NCI-H524 treated with DMSO at 0.1 percent for 48 hours (cell line): ENCODE data around the gene MKLN1.

Source experiments
- DNase-seq: peaks from one replicate; lab custom pipeline; 2025; lab: John Stamatoyannopoulos, UW

Gene MKLN1

DNA sequence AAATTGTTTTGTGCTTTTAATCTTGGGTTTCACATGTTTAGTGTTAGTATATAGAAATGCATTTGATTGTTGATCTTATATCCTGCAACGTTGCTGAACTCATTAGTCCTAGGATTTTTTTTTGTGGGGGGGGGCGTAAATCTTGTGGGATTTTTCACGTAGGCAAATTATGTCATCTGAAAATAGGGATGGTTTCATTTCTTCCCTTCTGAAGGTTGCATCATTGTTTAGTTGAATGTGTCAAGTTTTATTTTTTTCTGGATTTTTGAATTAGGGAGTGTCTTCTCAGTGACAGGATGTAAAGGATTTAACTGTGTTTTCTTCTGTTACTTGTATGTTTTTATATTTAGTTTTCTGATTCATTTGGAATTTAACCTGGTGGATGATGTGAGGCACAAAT, 26.7 kb downstream of the MKLN1 start:
- DNase-seq = no peak

DNA sequence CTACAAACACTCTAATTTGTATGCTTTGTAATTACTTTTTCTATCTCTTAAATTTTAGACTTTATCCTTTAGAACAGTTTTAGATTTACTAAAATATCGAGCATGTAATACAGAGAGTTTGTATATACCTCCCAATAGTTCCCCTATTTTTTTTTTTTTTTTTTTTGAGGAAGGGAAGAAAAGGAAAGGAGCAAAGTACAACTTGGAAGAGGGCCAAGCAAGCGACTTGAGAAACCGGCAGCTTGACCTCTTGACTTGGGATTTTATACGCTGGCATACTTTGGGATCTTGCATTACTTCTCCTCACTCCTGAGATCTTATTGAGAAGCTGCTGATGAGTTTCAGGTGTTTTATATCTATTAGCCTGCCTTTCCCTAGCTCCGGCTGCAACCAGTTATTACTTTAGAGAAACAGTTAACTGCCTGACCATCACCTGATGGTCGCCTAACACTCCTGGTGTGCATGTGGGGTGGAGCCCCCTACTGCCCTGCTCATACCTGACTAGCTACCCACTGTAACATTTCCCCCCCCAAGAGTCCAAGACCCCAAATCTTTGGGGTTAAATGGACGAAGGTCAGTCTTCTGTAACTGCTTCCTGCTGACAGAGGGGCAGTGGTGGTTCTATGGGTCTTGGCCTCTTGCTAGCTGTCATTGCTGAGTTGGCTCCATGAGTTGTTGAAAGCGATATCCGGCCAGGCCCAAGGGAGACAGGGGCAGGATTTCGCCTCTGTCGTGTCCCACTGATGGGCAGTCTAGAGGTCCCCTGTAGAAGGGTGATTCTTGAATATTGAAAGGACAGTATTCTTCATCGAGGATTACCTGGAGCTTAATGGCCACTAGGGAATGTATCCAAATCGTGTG, 28.5 kb downstream of the MKLN1 start:
- DNase-seq = no peak

DNA sequence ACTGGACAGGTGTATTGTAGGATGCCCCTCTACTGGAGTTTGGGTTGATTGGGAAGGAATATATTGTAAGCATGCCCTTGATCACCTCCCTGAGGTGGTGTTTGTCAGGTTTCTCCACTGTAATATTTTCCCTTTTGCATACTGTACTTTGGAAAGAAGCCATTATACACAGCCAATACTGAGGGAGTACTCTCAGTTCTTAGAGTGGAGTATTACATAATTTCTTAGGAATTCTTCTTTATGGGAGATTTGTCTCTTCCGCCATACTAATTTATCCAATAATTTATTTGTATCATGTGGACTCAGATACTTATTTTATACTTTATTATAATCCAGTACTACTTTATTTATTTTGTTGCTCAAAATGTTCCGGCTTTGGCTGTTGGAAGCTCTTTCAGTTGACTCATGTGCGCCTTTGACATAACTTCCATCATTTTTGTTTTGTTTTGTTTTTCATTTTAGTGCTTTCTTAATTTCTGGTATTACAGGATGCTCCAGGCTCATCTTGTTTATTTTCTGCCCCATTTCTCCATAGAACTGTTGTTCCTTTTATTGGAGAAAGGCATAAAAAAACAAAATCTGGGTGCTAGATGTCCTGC, 29.7 kb downstream of the MKLN1 start:
- DNase-seq = no peak

DNA sequence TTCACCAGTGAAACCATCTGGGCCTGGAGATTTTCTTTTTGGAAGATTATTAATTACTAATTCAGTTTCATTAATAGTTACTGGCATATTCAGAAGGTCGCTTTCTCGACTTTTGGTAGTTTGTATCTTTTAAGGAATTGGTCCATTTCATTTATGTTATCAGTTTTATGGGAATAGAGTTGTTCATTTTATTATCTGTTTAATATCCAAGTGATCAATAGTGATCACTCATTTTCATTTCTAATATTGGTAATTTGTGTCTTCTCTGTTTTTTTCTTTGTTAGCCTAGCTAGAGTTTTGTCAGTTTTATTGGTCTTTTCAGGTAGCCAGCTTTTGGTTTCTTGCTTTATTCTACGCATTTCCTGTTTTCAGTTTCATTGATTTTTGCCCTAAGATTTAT, 31.0 kb downstream of the MKLN1 start:
- no peak for DNase-seq

- DNase-seq = no peak
Observed at GRCh38 chr7:131359136-131359776, 31.6 kb downstream of the MKLN1 start.

DNA sequence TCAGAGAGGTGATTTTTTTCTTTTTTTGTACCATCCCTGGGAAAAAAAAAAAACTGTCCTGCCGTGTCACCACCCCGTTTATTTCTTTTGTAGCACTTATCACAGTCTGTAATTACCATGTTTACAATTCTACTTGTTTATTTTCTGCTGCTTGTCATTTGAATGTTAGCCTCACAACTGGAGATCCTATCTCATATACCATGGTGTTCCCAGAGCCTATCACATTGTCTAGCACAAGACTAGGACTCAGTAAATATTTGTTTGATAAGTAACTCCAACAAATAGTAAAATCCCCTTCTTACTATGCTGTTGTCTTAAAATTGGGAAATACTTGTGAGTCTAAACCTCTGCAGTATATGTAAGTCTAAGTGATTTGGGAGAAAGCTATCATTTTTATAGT, 36.0 kb downstream of the MKLN1 start:
- no peak for DNase-seq

GRCh38 chr7:131364767-131365344, 37.2 kb downstream of the MKLN1 start:
- DNase-seq = no peak

DNA sequence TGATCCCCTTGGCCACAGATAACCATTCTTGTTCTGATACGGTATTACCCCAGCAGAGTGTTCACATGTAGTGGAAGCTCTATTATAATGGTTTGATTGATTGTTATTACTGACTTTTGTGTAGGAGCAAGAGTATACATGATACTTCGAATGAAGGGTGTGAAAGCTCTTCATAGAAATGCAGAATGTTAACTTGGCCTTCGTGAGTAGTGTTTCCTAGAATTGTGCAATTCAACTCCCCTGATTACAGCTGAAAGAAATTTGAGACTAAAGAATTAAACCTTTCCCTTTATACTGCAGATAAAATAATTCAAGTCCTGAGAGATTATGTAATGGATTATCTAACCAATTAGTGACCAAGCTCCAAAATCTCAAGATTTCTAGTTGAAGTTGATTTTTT, 38.2 kb downstream of the MKLN1 start:
- DNase-seq = no peak

GRCh38 chr7:131369354-131369753, 41.7 kb downstream of the MKLN1 start:
- no peak for DNase-seq

DNA sequence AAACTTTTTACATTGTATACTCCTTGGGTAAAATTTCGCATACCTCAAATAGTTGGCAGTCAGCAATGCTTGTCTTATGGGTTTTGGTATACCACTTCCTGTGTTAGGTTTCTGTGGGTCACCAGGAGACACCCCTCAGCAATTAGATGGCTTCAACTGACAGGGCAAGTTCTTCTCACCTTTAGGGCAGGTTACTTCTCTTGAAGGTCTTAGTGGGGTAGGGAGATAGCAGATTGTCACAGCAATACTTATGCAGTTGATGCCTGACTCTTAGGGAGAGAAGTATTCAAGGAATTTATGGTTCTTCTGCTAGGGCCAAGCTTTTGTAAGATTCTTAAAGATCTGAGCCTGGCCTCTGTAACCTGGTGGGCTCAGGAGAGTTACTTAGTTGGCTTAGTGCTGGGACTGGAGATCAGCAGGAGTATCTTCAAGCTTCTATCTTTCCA, 42.9 kb downstream of the MKLN1 start:
- DNase-seq = no peak

- no peak for DNase-seq
Observed at GRCh38 chr7:131371411-131371810, 43.7 kb downstream of the MKLN1 start.

DNA sequence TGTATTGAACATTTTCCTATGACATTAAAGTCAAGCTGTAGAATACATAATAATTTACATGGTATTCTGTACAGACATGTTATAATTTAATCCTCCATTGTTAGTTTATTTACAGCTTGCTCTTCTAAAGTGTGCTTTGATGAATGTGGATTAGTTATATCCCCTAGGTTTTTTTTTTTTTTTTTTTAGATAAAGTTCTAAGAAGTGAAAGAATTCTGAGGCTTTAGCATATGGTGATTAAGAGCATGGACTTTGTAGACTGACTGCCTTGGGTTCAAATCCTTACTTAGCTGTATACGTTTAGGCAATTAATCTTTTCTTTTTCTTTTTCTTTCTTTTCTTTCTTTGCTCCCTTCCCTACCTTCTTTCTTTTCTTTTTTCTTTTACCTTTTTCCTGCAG, 44.9 kb downstream of the MKLN1 start:
- DNase-seq = no peak

GRCh38 chr7:131374821-131375220, 47.1 kb downstream of the MKLN1 start:
- no peak for DNase-seq

DNA sequence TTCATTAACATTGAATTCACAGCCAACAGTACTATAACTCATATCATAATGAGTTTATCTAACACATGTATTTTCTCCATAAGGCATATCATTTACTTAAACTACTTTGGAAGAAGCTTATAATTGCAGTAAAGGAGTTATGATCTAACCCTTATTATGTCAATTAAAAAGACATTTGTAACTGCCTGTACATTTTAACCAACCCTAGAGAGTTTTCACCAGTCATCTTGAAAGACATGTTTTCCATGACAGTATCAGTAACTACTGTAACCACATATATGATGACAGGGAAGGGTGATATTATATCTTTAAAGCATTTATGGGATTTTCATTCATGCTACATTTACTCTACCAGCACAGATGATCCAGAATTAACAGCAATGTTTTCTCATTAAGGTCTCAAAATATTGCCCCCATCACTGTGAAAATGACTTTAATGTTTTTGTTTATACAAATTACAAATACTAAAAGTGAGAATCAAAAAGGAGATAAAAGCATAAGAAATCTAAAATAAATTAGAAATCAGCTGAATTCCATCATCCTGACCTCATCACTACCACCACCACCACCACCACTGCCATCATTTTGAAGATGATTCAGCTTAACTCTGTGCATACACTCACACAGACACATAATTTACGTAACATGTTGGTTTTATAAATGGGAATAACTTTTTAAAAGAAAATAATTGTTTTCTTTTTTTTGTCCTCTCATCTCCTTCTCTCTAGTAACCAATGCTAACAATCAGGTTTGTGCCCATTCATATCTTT, 53.6 kb downstream of the MKLN1 start:
- no peak for DNase-seq

DNA sequence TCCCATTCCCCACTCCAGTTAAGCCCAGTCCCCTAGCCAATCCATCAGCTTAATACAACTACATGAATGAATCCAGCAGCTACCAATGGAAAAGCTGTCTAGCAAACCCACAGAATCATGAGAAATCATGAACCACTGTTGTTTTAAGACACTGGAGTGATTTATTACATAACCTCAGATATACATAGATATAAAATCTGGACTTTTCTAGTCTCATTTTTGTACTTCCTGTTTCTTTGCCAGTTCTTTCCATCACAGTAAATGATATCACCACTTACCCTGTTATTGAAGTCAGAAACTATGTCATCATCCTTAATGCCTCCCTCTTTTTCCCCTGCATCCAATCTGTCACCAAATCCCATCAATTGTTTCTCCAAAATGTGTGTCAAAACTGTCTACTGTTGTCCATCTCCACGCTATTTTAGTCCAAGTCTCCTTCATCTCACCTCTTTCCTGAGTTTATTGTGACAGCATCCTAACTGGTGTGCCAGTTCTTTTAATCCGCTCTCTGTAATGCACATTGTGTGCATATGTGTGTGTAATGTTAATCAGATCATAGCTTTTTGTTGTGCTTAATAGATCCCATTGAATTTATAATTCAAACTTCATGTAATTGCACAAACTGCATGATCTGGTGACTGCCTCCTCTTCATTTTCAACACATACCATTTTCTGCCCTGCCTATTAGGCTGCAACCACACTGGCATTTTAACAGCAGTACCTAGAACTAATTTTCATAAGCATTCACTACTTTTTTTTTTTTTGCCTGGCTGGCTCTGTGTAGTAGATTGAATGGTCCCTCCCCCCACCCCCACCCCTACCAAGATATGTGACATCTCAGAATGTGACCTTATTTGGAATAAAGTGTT, 56.0 kb downstream of the MKLN1 start:
- DNase-seq = no peak

DNA sequence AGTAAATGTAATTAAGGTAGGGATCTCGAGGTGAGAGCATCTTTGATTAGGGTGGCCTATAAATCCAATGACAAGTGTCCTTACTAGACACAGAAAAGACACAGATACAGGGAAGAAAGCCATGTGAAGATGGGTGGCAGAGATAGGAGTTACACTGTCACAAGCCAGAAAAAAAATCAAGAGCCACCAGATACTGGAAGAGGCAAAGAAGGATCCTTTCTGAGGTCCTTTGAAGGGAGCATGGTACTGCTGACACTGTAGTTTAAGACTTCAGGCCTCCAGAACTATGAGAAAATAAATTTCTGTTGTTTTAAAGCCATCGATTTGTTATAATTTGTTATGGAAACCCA, 56.6 kb downstream of the MKLN1 start:
- no peak for DNase-seq

GRCh38 chr7:131385039-131385605, 57.4 kb downstream of the MKLN1 start:
- no peak for DNase-seq

DNA sequence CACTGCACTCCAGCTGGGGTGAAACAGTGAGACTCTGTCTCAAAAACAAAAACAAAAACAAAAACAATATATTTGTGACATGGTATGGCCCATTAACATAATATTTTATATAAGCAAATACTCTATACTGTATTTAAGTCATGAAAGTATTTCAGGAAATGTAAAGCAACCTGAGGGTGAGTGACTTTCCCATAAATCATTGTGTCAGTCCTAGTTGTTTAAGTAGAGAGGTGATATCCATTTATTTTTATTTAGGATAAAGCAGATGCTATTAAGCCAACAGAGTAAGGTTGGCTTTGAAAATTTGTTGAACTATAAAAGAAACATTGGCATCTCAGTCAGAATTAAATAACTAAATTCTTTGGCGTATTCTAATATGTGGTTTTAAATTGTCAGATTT, 60.5 kb downstream of the MKLN1 start:
- DNase-seq = no peak

DNA sequence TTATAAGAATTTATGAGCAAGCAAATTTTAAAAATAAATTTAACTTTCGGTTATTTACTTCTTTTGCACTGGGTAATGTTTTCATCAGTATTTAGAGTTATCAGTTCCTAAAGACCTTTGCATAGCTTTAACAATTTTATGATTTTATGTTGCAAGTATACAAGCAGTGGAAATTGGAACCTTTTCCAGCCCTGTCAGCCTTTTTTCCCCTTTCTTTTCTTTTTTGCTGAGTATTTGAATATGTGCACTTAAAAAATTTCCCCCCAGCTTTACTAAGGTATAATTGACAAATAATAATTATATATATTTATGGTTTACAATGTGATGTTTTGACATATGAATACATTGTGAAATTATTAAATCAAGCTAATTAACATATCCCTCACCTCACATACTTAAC, 62.6 kb downstream of the MKLN1 start:
- no peak for DNase-seq

GRCh38 chr7:131391145-131391544, 63.5 kb downstream of the MKLN1 start:
- no peak for DNase-seq

DNA sequence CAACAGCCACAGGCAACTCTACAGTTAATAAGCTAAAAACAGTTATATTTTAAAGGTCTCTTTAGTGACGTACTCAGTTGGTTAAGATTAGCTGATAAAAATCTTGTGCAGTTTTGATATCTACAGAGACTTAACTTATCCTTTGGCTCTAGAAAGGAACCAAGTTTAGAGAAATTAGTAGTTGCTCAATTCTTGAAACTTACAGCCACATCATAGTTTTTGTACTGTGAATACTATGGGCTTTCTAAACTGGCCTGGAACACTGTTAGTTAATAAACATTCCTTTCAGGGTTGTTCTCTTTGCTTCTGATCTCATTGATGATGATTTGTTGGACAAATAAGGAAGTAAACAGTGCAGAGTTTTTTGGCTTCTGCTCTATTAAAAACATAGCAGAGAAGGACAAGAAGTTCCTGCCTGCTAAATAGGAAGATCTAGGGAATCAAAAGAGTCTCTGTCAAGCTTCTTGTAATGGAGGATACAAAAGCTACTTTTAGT, 73.1 kb downstream of the MKLN1 start:
- DNase-seq = no peak
